OCI-LY7 (cell line): Measurements from ENCODE around the gene SGO2.

Experiments
- CTCF ChIP-seq: fragments of 200-600 bp; sonication (generic); conservative IDR thresholded peaks from 2 replicates; pipeline ENCODE4 v1.5.1; 2014; ENCODE audit warnings: mild to moderate bottlenecking, antibody characterized with exemption, low read length, moderate library complexity, mixed read lengths
- EZH2phosphoT487 ChIP-seq: fragments of 200-600 bp; sonication (generic); IDR thresholded peaks from 2 replicates; pipeline ENCODE4 v1.6.1; 2018; ENCODE audit warnings: low read depth, borderline replicate concordance, mild to moderate bottlenecking, mixed run types, antibody characterized with exemption, low read length, moderate library complexity, mixed read lengths

- TF ChIP-seq CTCF: no peak
- no peak for TF ChIP-seq EZH2phosphoT487
Observed at GRCh38 chr2:200603972-200604371, 78.0 kb downstream of the SGO2 start.
